ENCODE data around the gene SPATA4.

DNA sequence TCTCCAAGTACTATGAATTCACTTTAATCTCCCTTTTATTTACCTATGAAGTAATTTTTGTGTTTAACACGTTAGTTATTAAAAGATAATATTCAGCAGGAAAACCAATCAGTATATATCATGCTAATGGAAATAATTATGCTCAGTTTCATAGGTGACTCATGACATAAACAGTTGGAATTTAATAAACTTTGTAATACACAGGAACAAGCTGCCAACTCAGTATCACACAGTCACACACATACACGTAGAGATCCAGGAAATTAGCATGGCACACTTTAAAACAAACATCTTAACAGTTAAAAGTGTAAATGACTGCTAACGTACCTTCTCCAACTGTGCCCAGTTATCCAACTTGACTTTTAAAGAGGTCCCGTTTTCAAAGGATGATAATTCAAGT is 2.3 kb downstream of the SPATA4 start:
- no peak for TF ChIP-seq POLR2A (IDR thresholded peaks at IDR 0.05)
- TF ChIP-seq, protein P1, sequence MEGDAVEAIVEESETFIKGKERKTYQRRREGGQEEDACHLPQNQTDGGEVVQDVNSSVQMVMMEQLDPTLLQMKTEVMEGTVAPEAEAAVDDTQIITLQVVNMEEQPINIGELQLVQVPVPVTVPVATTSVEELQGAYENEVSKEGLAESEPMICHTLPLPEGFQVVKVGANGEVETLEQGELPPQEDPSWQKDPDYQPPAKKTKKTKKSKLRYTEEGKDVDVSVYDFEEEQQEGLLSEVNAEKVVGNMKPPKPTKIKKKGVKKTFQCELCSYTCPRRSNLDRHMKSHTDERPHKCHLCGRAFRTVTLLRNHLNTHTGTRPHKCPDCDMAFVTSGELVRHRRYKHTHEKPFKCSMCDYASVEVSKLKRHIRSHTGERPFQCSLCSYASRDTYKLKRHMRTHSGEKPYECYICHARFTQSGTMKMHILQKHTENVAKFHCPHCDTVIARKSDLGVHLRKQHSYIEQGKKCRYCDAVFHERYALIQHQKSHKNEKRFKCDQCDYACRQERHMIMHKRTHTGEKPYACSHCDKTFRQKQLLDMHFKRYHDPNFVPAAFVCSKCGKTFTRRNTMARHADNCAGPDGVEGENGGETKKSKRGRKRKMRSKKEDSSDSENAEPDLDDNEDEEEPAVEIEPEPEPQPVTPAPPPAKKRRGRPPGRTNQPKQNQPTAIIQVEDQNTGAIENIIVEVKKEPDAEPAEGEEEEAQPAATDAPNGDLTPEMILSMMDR (IDR thresholded peaks at IDR 0.05): no peak
